ENCODE measurements around the gene SCGB2B2. TPM values are rescaled to one million over a fixed set of nuclear protein-coding genes. Genes with fewer than 3 reads are reported as not detected.

Gene SCGB2B2
- under 1 TPM in 1 of 2 donors, not detected in 1; 0.75 TPM for total RNA-seq
- polyA plus RNA-seq (2013, experiment 1 of 2), result not detected
- 0.33 TPM for polyA plus RNA-seq (2013, experiment 2 of 2)
- long read RNA-seq, experiment 1, result 0 reads
- long read RNA-seq, experiment 2, partial matches to known transcripts, result 0 of 1 reads
- long read RNA-seq, experiment 2, other reads (novel, unspliced or antisense), result 1 of 1 reads
- long read RNA-seq, experiment 3, result 0 reads
- long read RNA-seq, experiment 4, result 0 reads

DNA sequence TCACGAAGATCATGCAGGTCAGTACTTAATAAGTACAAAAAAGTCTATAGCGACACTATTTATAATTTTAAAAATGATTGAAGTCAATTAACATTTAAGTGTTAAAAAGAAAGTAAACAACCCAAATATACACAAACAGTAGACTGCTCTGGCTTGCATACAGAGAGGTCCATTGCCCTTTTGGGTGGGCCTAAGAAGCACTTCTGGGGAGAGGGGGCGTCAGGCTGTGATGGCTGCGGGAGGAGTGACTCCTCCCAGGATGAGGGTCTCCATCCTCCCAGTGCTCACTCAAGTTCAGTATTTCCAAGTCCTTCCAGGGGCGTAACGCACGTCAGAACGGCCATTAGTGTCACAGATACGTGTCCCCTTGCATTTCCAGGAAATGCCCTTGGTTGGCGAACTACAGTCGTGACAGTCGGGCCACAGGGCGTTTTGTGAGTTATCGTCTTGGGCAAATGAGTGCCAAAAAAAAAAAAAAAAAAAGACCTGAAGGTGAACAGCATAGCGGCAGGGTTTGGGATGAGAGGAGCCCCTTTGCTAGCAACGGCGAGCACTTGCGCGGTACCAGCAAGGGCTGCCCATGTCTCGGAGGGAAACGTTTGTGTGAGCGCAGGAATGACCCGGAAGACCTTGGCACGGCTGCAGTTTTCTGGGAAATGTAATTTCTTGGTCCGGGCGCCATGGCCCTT, at the start of gene SCGB2B2:
TSS of gene SCGB2B2 (minus strand) at position 463 of the 689 bp plus-strand sequence. CDS start 82,596 bp downstream, outside the sequence.
- peak within 1 kb of the TSS; percentile 87 for H3K4me3 ChIP-seq (ENCODE audit: low read length)
- no peaks in the 10 kb centered on the region for H3K4me1 ChIP-seq (ENCODE audit: control insufficient read depth, insufficient read depth, low read length)
- peaks cover 34% of the 10 kb centered on the region for H3K36me3 Mint-ChIP-seq (ENCODE audit: low read depth)
- H3K27ac Mint-ChIP-seq, result peak within 1 kb of the TSS; percentile 95
- peaks cover 33% of the 10 kb centered on the region for H3K27me3 Mint-ChIP-seq (ENCODE audit: insufficient read depth)
- DNase-seq, result no peak
- WGBS, 2 experiments (ENCODE audit: insufficient coverage in 1 of 2, insufficient read length in 1 of 2), result 11 to 27% methylated on average over 12 to 25 of the region's 26 CpGs
- peak within 1 kb of the TSS; percentile 79 for H3K27ac ChIP-seq (ENCODE audit: low read depth, low read length)
- H3K4me3 Mint-ChIP-seq, result peak within 1 kb of the TSS; percentile 80
- peaks cover 2% of the 10 kb centered on the region for H3K4me1 Mint-ChIP-seq
- peaks cover 32% of the 10 kb centered on the region for H3K27me3 ChIP-seq (ENCODE audit: control insufficient read depth, insufficient read depth, low read length, poor library complexity, severe bottlenecking)
- H3K9me3 Mint-ChIP-seq, result peaks cover 46% of the 10 kb centered on the region
- H3K9me3 ChIP-seq (ENCODE audit: control insufficient read depth, low read length), result peaks cover 48% of the 10 kb centered on the region
- peak within 1 kb of the TSS; percentile 85 for H3K9ac ChIP-seq (ENCODE audit: extremely low read depth, low read length, poor library complexity, severe bottlenecking)
- peaks cover 32% of the 10 kb centered on the region for H3K36me3 ChIP-seq (ENCODE audit: control insufficient read depth, insufficient read depth, low read length)
- peak; percentile 44 for TF ChIP-seq CTCF (conservative IDR thresholded peaks at IDR 0.05)

GRCh38 chr19:34725400-34725799, 48.4 kb upstream of the SCGB2B2 start:
- Histone ChIP-seq H3K9ac (ENCODE audit: extremely low read depth, low read length, poor library complexity, severe bottlenecking) (no peak overlapping the region), H3K36me3 (ENCODE audit: control insufficient read depth, insufficient read depth, low read length) (no peaks in the 10 kb centered on the region), H3K27me3 (ENCODE audit: control insufficient read depth, insufficient read depth, low read length, poor library complexity, severe bottlenecking) (no peaks in the 10 kb centered on the region), H3K4me3 (ENCODE audit: low read length) (peak overlapping the region; percentile 62), H3K4me1 (ENCODE audit: control insufficient read depth, insufficient read depth, low read length) (no peaks in the 10 kb centered on the region), H3K27ac (ENCODE audit: low read depth, low read length) (no peak overlapping the region), H3K9me3 (ENCODE audit: control insufficient read depth, low read length) (peaks cover 41% of the 10 kb centered on the region)
- TF ChIP-seq CTCF (conservative IDR thresholded peaks at IDR 0.05), result no peak
- 81 to 86% methylated on average over 4 to 6 of the region's 6 CpGs for WGBS, 2 experiments (ENCODE audit: insufficient coverage in 1 of 2, insufficient read length in 1 of 2)
- Mint-ChIP-seq H3K27me3 (ENCODE audit: insufficient read depth) (peaks cover 45% of the 10 kb centered on the region), H3K4me3 (no peak overlapping the region), H3K4me1 (no peaks in the 10 kb centered on the region), H3K36me3 (ENCODE audit: low read depth) (no peaks in the 10 kb centered on the region), H3K9me3 (peaks cover 25% of the 10 kb centered on the region), H3K27ac (no peak overlapping the region)
- no peak for DNase-seq

DNA sequence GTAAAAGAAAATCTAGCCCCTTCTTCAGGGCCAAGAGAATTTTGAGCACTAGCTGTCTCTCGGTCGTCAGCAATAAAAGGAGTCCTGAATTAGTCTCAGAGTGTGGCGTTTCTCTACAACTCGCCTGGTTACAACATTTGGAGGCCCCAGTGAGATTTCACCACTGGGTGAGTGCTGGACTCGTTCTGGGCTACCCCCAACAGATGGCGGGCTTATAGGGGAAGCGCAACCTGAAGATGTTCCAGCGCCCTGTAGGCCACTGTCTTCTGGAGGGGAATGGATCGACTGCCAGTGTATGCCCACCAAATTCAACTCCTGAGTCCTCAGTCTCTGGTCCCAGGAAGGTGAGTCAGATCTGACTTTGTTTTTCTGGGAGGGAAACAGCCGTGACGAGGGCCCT, 45.4 kb upstream of the SCGB2B2 start:
- DNase-seq, result no peak
- H3K4me3 Mint-ChIP-seq, result no peak overlapping the region
- Histone ChIP-seq H3K36me3 (ENCODE audit: control insufficient read depth, insufficient read depth, low read length) (no peaks in the 10 kb centered on the region), H3K4me3 (ENCODE audit: low read length) (peak overlapping the region; percentile 56), H3K9ac (ENCODE audit: extremely low read depth, low read length, poor library complexity, severe bottlenecking) (no peak overlapping the region), H3K27me3 (ENCODE audit: control insufficient read depth, insufficient read depth, low read length, poor library complexity, severe bottlenecking) (no peaks in the 10 kb centered on the region), H3K27ac (ENCODE audit: low read depth, low read length) (no peak overlapping the region), H3K4me1 (ENCODE audit: control insufficient read depth, insufficient read depth, low read length) (no peaks in the 10 kb centered on the region), H3K9me3 (ENCODE audit: control insufficient read depth, low read length) (peaks cover 23% of the 10 kb centered on the region)
- TF ChIP-seq CTCF (conservative IDR thresholded peaks at IDR 0.05), result no peak
- 74 to 77% methylated on average over 9 to 11 of the region's 11 CpGs for WGBS, 2 experiments (ENCODE audit: insufficient coverage in 1 of 2, insufficient read length in 1 of 2)
- no peaks in the 10 kb centered on the region for H3K4me1 Mint-ChIP-seq
- peaks cover 47% of the 10 kb centered on the region for H3K27me3 Mint-ChIP-seq (ENCODE audit: insufficient read depth)
- peaks cover 18% of the 10 kb centered on the region for H3K9me3 Mint-ChIP-seq
- no peak overlapping the region for H3K27ac Mint-ChIP-seq
- H3K36me3 Mint-ChIP-seq (ENCODE audit: low read depth), result no peaks in the 10 kb centered on the region
